ENCODE results near the gene SRM. TPM values are rescaled to one million over a fixed set of nuclear protein-coding genes. Genes with fewer than 3 reads are reported as not detected.
"Not testable (repeated sequence)": the region's sequence is repeated elsewhere in the genome, so short reads cannot be mapped to it uniquely, and the experiment has no call there.

Gene SRM
- total and polyA plus RNA-seq, 12 donors = 35.4 to 158 (median 51.5) TPM

DNA sequence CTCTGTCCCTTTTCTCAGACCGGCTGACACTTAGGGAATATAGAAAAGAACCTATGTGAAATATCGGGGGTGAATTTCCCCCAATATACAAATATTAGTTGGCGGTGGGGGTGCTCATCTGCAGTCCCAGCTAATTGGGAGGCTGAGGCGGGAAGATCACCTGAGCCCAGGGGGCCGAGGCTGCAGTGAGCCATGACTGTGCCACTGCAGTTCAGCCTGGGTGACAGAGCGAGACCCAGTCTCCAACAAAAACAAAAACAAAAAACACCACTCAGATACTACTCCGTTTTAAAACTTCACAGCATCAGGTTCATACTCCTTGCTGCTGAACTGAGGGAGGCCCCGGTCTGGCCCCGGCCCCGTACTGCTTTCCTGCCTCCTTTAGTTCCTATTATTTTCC lies 45.8 kb upstream of the SRM start:
- intact Hi-C loops (cut with DNase I) = loop anchor here in 1 of 10 donors (10.0 kb wide), 1 partner anchor 61 kb away; the partner anchor contains the start of gene MASP2
- 92 to 93% methylated on average over 10 of the region's 10 CpGs for WGBS, 2 donors
- peaks cover 0 to 57% (median 32%) of the 10 kb centered on the region in 9 donors for H3K36me3 ChIP-seq

DNA sequence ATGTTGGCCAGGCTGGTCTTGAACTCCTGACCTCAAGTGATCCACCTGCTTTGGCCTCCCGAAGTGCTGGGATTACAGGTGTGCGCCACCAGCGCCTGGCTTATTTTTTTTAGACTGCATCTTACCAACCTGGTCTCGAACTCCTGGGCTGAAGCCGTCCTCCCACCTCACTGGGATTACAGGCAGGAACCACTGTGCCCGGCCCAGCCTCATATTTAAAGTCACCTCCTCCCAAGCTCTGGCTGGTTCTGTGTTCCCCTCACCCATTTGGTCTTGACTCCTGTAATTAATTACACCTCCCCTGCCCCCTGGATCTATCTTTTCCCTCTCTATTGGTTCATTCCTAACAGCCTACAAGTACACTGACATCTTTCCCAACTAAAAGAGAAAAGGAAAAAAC lies 41.5 kb upstream of the SRM start:
- Histone ChIP-seq H3K4me3 (no peak overlapping the region), H3K9me3 (no peaks in the 10 kb centered on the region), H3K36me3 (peaks cover 0 to 32% (median 10%) of the 10 kb centered on the region in 9 donors), H3K27me3 (no peaks in the 10 kb centered on the region), H3K27ac (no peak overlapping the region), H3K4me1 (peaks cover 4 to 19% (median 13%) of the 10 kb centered on the region in 9 donors)
- TF ChIP-seq, protein P1, sequence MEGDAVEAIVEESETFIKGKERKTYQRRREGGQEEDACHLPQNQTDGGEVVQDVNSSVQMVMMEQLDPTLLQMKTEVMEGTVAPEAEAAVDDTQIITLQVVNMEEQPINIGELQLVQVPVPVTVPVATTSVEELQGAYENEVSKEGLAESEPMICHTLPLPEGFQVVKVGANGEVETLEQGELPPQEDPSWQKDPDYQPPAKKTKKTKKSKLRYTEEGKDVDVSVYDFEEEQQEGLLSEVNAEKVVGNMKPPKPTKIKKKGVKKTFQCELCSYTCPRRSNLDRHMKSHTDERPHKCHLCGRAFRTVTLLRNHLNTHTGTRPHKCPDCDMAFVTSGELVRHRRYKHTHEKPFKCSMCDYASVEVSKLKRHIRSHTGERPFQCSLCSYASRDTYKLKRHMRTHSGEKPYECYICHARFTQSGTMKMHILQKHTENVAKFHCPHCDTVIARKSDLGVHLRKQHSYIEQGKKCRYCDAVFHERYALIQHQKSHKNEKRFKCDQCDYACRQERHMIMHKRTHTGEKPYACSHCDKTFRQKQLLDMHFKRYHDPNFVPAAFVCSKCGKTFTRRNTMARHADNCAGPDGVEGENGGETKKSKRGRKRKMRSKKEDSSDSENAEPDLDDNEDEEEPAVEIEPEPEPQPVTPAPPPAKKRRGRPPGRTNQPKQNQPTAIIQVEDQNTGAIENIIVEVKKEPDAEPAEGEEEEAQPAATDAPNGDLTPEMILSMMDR (IDR thresholded peaks at IDR 0.05) = no peak
- 91 to 95% methylated on average over 6 of the region's 6 CpGs for WGBS, 2 donors
- intact Hi-C loops (cut with DNase I) = loop anchor here in 1 of 10 donors (10.0 kb wide), 1 partner anchor 57 kb away; the partner anchor contains the start of gene MASP2
- ATAC-seq (no peak), DNase-seq (no peak)

More for the DNA sequence above, 45.8 kb upstream of the SRM start:
- Histone ChIP-seq H3K4me1 (no peaks in the 10 kb centered on the region), H3K9me3 (no peaks in the 10 kb centered on the region), H3K27me3 (no peaks in the 10 kb centered on the region), H3K4me3 (no peak overlapping the region), H3K27ac (no peak overlapping the region)
- TF ChIP-seq, protein P1 (IDR thresholded peaks at IDR 0.05) = no peak
- ATAC-seq = no peak
- no peak for DNase-seq

DNA sequence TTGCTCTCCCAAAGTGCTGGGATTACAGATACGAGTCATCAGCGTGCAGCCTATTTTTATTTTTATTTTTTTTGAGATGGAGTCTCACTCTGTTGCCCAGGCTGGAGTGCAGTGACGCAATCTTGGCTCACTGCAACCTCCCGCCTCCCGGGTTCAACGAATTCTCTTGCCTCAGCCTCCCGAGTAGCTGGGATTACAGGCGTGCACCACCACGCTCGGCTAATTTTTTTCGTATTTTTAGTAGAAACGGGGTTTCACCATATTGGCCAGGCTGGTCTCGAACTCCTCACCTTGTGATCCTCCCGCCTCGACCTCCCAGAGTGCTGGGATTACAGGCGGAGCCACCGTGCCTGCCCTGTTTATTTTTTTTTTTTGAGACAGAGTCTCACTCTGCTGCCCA lies 41.0 kb upstream of the SRM start:
- WGBS, 2 donors = 95 to 97% methylated on average over 17 of the region's 17 CpGs

DNA sequence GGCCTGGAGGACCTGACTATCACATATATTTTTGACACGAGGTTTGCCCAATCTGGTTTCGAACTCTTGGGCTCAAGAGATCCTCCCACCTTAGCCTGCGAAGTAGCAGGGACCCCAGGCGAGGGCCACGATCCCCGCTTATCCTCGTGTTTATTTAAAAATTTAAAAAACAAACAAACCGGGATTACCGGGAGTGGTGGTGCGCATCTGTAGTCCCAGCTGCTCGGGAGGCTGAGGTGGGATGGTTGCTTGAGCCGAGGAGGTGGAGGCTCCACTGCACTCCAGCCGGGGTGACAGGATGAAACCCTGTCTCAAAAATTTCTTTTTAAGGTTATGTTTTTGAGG lies 40.3 kb upstream of the SRM start:
- Histone ChIP-seq H3K4me3 (peak overlapping the region; percentile 85 to 100 (median 95)), H3K36me3 (peaks cover 0 to 32% (median 15%) of the 10 kb centered on the region in 9 donors), H3K27me3 (no peaks in the 10 kb centered on the region), H3K4me1 (peaks cover 4 to 19% (median 13%) of the 10 kb centered on the region in 9 donors), H3K27ac (peak overlapping the region; percentile 56 to 91 (median 86)), H3K9me3 (no peaks in the 10 kb centered on the region)
- no peak for DNase-seq
- peak in 1 of 8 donors; percentile 6 for ATAC-seq
- WGBS, 2 donors = 63 to 66% methylated on average over 13 of the region's 13 CpGs
- TF ChIP-seq, protein P1 (IDR thresholded peaks at IDR 0.05) = no peak
- intact Hi-C loops (cut with DNase I) = loop anchor here in 1 of 10 donors (10.0 kb wide), 1 partner anchor 55 kb away; the partner anchor contains the start of gene MASP2

More for the DNA sequence above, 41.0 kb upstream of the SRM start:
- not testable (repeated sequence) for H3K27me3 ChIP-seq, DNase-seq, H3K27ac ChIP-seq, H3K4me3 ChIP-seq, ATAC-seq, H3K9me3 ChIP-seq
- Histone ChIP-seq H3K4me1 (peaks cover 4 to 19% (median 13%) of the 10 kb centered on the region in 9 donors), H3K36me3 (peaks cover 0 to 32% (median 10%) of the 10 kb centered on the region in 9 donors)
- intact Hi-C loops (cut with DNase I) = loop anchor here in 1 of 10 donors (10.0 kb wide), 1 partner anchor 56 kb away; the partner anchor contains the start of gene MASP2

All from heart right ventricle (tissue), 16 donors.